ENCODE data around the gene CYP27B1.
"Not testable (repeated sequence)": the region's sequence is repeated elsewhere in the genome, so short reads cannot be mapped to it uniquely, and the experiment has no call there.

The CYP27B1 gene

GRCh38 chr12:57721846-57722608 lies 44.9 kb downstream of the CYP27B1 start:
- DNase-seq (ENCODE audit: low read depth), result not testable (repeated sequence)

- DNase-seq (ENCODE audit: low read depth), result no peak
Measured at GRCh38 chr12:57720606-57721595, 46.0 kb downstream of the CYP27B1 start.

- no peak for DNase-seq (ENCODE audit: low read depth)
Measured at GRCh38 chr12:57719777-57720605, 46.9 kb downstream of the CYP27B1 start.

GRCh38 chr12:57718641-57719528 lies 48.0 kb downstream of the CYP27B1 start:
- no peak for DNase-seq (ENCODE audit: low read depth)

GRCh38 chr12:57717846-57718640 lies 48.8 kb downstream of the CYP27B1 start:
- no peak for DNase-seq (ENCODE audit: low read depth)

GRCh38 chr12:57717131-57717530 lies 49.7 kb downstream of the CYP27B1 start:
- no peak for DNase-seq (ENCODE audit: low read depth)

- DNase-seq (ENCODE audit: low read depth), result no peak
Measured at GRCh38 chr12:57716305-57716704, 50.6 kb downstream of the CYP27B1 start.

GRCh38 chr12:57715786-57716185 lies 51.1 kb downstream of the CYP27B1 start:
- no peak for DNase-seq (ENCODE audit: low read depth)

GRCh38 chr12:57715036-57715748 lies 51.7 kb downstream of the CYP27B1 start:
- not testable (repeated sequence) for DNase-seq (ENCODE audit: low read depth)

GRCh38 chr12:57713209-57713608 lies 53.7 kb downstream of the CYP27B1 start:
- no peak for DNase-seq (ENCODE audit: low read depth)

GRCh38 chr12:57712701-57713100 lies 54.2 kb downstream of the CYP27B1 start:
- no peak for DNase-seq (ENCODE audit: low read depth)
